Hematopoietic multipotent progenitor cell treated with erythropoietin and hydrocortisone succinate and interleukin-3 and kit ligand, for 6 days (in vitro differentiated cells): ENCODE results near the gene ATP11A.

ENCODE experiments used
- DNase-seq: peaks from one replicate; pipeline ENCODE4 v3.0.0-alpha.2; 2015

The ATP11A gene

DNA sequence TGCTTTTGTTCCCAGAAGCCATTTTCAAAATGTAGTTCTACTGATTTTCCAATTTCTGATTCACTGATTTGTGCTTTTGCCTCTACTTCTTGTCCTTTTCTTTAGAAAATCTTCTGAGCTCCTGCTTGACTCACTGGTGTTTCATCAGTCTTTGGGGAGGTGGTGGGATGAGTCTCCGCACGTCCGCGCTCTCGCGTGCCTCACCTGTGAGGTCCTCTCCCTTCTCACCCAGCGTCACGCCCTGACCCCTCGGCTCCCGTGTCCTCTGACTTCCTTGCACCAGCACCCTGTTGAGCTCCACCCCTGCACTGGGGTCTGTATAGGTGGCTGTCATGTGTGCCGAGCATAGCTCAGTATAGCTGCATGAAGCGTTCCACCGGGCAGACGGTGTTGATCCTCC lies 226.5 kb downstream of the ATP11A start:
- no peak for DNase-seq

DNA sequence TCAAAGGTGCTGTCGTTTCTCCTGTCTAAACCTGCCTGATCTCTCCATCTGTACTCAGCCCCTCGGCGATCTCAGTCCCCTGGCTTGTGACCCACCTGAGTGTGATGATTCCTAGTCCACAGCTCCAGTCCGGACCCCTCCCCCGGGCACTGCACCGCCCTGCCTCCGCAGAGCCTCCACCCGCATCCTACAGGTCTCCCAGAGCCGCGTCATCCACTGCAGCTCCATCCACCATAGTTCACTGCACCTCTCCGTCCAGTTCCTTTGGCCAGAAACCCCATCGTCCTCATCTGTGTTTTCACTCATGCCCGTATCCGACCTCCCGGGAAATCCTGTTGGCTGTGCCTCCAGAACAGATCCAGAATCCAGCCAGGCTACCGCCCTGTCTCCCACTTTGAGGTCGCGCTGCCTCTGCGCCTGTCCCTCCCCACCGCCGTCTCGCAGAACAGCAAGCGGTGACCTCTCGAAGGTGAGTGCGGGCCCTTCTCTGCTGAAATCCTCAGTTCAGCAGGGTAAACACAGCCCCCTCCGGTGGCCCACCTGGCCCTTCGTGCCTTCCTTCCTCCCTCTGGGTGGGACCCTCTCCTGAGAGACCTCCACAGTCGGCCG lies 227.3 kb downstream of the ATP11A start:
- DNase-seq = no peak

DNA sequence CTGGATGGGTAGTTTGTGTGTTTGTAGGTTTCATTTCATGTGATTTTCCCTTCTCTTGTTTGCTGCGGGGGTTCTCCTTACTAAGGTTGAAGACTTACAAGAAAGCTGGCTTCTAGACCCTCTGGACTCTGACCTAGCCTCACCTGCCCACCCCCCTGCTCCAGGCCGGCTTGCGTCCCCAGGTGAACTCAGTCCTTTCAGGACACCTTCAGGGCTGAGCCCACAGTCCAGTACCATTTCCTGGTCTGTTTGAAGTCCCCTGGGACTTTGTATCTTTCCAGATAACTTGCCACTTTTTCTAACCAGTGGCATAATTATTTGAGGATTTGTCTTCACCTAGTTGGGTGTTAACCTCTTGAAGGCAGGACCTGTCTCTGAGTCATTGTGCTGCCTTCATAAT lies 227.9 kb downstream of the ATP11A start:
- DNase-seq = no peak

DNA sequence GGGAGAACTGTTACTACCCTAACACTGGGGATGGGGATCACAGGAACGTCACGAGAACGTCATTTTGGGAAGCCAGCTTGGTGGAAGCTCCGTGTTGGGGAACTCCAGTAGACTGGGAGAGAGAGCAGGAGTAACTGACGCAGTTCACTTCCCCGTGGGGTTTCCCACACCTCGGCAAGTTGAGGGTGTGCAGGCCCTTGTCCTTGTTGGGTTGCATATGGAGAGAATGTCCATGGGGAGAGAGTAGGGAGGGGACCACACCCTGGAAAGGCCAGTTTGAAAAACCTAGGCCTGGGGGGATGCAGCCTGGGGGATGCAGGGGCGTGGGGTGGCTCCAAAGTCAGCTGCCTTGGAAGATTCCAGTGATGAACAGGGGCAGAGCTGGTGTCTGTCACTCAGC lies 228.4 kb downstream of the ATP11A start:
- DNase-seq = no peak

DNA sequence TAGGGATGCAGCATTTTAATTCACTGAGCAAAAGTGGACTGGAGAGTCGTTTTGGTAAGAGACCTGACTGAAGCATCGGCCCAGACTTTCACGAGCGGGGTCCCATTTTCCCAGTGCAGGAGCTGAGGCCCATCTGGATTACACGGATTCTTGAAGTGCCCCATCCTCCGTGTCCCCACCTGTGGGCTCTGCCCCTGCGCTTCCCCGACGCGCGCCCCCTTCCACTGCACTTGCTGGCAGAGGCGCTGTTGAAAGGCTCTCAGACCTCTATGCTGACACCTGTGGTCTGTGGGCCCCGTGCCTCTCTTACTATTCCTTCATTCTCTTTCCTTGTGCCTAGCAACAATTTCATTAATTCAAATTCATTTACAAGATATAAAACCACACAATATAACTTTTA lies 228.9 kb downstream of the ATP11A start:
- DNase-seq = no peak

DNA sequence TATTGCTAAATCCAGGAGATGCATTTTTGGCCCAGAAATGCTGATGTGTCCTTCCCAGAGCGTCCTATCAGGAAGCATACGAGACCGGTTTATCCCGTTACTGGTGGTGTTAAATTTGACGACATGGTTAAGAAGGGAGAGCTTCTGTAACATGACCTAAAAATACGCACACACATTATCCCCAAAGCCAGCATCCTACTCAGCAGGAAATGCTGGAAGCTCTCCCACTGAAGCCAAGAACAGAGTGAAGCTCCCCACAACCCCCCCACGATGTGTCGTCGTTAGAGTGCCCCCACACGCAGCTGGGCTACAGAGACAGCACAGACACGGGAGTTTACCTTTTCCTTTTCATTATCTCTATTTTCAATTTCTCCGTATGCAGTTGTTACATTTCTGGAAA lies 234.1 kb downstream of the ATP11A start:
- no peak for DNase-seq

DNA sequence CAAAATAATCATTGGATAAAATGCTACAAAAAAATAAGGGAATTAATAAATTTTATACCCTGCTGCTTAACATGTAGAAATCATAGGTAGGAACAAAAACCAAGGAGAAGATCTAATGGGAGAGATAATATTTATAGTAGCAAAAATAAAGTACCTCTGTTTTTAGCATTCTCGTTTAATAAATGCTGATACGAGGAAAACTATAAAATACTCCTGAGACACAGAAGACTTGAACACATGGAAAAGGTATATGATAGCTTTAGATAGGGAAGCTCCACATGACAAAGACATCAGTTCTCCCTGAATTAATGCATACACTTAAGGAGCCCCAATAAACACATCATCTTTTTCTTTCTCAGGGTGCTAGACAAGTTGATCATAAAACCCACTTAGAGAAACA lies 234.5 kb downstream of the ATP11A start:
- no peak for DNase-seq

DNA sequence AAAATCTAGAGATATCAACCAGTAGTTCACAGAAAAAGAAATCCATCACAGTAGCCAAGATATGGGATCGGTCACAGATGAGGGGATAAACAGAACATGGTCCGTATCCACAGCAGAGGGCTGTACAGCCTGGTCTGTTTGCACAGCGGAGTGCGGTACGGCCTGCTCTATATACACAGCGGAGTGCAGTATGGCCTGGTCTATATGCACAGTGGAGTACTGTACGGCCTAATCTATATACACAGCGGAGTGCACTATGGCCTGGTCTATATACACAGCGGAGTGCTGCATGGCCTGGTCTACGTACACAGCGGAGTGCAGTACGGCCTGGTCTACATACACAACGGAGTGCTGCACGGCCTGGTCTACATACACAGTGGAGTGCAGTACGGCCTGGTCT lies 236.2 kb downstream of the ATP11A start:
- DNase-seq = no peak

DNA sequence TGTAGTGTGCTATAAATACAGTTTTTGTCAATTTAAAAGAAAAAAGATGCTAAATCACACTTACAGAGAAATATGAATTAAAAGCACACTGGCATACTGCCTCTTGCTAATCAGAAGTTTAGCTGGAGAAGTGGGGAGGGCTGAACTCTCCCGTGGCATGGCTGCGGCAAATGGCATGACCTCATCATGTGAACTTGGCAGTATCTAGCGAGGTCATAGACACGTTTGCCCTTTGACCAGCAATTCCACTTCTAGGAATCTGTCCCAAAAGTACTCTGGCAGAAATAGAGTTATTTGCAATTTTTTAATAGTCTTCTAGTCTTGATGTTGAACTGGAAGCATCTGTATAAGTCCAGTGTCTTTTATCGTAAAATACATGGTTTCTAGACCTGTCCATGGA lies 237.2 kb downstream of the ATP11A start:
- no peak for DNase-seq

DNA sequence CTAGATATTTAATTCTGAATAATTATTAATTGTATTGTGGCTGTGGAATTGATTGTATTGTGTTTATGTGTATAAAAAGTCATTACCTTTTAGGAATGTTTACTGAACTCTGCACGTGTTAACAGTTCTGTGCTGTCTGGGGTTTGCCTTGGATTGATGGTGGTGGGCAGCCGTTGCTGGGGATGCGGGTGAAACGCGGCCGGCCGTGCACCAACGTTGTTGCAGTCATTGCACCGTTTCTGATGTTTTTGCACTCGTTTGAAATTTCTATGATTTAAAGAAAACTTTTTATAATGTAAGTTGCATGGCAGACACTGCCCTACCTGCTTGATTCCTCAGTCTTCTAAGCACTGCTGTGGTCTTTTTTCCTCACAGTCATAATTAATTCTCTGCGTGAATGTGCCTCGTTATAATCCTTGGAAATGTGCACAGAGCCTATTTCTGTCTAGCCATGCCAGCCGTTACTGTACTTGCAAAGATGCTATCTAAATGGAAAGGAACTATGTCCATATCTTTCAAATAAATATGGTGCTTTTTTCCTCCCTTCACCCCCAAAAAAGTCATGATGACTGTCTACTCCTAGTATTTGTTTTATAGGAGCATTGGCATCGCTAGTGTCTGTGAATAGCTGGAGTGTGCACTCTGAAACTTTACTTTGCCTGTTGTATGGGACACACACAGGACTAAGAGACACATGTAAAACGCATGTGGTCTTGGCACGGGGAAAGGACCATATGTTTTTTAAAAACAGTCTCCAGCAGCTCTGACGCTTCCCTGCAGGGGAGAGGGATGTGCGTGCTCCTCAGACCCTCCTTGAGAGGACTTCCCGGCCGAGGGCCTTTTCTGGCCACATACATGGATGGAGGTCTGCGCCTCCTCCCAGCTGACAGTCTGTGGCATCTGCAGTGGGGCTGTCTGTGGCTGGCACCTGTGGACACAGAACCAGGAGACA lies 238.5 kb downstream of the ATP11A start:
- no peak for DNase-seq

DNA sequence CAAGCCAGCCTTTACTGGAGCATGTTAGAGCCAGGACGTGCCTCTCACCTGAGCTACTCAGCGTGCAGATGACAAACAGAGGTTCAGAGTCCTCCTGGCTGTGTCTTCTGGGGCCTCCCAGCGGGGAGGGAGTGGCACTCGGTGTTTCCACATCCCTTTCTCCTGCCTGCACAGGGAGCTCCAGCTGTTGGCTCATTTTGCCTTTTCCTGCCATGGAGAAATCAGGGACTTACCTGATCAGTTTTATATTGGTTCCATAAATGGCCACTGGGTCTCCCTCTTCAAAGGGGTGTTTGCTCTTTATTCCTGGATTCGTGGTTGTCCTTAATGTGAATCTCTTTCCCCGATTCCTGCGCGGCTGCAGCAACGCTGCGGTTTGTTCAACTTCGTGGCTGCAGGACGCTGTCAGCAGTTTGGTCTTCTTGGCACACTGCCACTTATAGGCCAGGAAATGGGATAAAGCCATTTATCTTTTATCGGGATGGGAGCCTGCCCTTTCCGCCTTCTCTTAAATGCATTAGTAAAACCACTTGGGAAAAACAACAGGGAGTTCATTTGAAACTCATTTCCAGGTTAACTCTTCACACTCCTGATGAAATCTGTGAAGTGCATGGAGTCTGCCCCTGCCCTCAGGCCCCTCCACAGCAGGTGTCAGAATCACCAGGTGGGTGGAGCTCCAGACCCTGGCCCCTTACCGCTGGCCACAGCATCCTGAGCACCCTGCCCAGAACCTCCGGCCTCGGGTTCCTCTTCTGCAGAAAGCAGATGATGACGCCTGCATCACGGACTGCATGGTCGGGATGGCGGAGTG lies 239.3 kb downstream of the ATP11A start:
- peak; percentile 32 for DNase-seq

DNA sequence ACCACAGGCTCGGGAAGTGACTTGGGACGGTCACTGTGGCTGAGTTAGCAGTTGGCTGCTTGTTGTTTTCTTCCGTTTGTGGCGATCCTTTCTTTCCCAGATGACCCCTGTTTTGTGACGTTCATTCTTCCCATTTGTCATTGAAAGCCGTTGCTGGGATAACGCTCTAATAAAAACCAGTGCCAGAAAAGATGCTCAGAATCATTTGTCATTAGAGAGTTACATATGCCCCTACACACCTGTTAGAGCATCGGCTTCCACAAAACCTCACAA lies 239.9 kb downstream of the ATP11A start:
- DNase-seq = no peak

DNA sequence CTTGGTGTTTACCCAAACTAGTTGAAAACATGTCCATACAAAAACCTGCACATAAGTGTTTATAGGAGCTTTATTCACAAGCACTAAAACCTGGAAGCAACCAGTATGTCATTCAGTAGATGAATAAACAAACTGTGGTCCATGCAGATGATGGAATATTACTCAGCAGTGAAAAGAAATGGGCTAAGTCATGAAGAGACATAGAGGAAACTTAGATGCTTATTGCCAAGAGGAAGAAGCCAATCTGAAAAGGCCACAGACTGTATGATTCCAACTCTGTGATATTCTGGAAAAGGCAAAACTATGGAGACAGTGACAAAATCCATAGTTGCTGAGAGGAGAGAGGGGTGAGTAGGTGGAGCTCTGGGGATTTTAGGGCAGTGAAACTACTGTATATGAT lies 240.4 kb downstream of the ATP11A start:
- DNase-seq = no peak

DNA sequence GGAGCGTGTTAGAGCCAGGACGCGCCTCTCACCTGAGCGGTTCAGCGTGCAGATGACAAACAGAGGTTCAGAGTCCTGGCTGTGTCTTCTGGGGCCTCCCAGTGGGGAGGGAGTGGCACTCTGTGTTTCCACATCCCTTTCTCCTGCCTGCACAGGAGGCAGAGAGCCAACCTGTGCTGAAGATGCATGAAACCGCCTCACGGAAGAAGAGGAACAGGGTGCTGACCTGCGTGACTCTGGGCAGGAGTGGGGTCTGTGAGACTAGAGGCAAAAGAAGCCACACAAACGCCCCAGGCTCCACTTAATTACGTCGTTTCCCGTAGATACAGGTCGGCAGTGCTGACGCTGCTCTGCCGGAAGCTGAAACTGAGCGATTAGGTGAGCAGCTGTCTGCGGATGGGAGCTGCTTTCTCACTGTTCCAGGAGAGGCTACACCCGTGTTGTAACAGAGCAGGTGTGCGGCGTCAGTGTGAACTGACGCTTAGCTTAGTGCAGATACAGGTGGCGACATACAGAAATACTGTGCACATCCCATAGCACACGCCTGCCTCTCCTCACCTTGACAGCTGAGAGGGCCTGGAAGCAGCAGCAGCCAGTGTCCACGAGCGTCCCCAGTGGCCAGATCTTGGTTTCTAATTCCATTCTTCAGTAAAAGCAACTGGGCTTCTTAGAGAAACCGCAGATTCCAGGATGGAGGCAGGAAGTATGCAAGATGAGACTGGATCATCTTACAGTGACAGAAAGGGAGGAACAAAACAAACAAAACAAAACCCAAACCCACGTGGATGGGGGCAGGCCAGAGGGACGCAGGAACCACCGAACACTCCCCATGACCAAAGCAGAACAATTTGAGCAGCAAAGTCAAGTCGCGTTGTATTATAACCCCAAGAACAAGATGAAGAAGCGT lies 241.4 kb downstream of the ATP11A start:
- DNase-seq = no peak

DNA sequence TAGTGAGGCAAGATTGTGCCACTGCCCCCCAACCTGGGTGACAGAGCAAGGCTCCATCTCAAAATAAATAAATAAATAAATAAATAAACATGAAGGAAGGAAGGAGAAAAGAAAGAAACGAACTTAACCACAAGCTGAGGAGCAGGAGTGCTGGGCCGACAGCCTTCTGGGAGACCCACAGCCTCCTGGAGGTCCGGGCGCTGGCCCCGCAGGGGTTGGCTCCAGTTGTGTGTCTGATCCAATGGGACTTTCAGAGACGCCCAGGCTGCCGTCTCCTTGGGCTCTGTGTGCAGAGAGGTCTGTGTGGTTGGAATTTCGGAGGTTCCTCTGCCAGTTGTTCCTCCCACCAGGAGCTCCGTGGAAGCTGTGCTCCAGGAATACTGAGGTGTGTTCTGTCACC lies 243.1 kb downstream of the ATP11A start:
- DNase-seq = no peak

DNA sequence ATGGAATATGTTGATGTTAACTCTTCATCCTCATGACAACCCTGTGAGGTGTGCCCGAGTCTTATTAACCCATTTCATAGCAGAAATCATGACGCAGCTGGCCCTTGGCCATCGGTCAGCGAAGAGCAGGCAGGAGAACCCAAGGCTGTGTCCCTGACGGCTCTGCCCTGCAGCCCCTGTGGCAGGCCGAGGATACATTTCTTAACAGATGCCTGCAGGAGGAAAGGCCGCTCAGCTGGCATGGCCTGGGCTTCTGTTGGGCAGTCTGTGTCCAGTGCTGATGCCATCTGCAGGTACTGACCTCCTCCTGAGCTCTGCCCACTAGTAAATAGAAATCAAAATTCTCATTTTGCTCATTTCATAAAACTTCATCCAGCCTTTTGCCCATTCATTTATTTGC lies 243.8 kb downstream of the ATP11A start:
- no peak for DNase-seq

DNA sequence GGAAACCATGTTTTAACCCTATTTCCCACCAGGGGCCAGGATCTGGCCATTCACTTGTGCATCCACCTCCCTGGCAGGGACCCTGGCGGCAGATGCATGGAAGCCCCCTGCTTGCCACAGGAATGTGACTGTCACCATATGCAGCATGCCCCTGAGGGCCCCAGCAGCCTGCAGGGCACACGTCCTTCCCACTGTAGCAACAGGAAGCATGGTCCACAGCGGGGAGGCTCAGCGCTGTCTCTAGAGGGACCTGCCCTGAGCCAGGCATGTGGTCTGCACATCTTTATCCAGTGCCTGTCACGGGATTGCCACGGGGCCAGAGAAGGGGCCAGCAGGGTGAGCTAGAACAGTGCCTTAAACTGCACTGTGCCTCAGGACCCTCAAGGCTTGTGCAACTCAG lies 244.2 kb downstream of the ATP11A start:
- no peak for DNase-seq
